ENCODE results near the gene RUNX1. TPM values are rescaled to one million over a fixed set of nuclear protein-coding genes. Genes with fewer than 3 reads are reported as not detected.

RUNX1 gene
- total and polyA plus RNA-seq, 2 of the 13 experiments (the other 11 are each of a cell fraction or from before 2014, with no cell fraction given), result 5.4 to 6.4 TPM

DNA sequence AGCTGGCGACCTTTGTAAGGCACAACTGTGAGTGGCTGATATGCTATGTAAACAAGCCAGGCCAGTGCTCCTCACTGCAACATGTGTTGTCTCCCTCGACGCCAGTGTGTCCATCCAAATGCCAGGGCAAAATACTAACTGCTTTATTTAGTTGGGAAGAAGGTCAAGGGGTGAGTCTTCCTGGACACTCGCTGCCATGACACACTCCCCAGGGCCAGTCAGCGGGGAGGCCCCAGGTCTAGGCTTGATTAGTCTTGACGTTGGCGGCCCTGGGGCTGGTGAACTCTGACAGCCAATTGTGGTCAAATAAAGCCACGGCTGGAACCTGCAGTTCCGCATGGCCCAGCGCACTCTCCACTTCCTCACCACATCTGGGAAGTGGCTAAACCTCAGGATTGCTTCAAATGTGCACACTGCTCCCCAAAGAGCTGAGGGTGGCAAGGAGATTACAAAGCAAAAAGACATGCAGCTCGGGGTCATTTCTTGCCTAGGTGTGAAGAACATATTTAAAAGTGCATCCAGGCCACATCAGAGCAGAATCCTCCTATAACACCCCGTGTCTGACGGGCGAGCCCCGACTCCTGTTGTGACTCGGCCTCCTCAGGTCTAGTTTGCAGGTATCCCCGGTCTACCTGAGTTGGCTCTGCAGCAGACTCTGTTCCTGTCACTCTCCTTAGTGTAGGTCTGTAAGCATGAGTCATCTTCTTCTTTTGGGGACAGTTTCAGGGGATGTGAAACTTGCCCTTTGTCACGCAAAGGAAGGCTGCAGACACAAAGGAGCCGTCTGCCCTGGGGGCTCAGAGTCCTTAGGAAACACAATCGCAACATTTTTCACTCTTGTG is 183.5 kb downstream of the RUNX1 start (continued):
- TF ChIP-seq, protein P1, sequence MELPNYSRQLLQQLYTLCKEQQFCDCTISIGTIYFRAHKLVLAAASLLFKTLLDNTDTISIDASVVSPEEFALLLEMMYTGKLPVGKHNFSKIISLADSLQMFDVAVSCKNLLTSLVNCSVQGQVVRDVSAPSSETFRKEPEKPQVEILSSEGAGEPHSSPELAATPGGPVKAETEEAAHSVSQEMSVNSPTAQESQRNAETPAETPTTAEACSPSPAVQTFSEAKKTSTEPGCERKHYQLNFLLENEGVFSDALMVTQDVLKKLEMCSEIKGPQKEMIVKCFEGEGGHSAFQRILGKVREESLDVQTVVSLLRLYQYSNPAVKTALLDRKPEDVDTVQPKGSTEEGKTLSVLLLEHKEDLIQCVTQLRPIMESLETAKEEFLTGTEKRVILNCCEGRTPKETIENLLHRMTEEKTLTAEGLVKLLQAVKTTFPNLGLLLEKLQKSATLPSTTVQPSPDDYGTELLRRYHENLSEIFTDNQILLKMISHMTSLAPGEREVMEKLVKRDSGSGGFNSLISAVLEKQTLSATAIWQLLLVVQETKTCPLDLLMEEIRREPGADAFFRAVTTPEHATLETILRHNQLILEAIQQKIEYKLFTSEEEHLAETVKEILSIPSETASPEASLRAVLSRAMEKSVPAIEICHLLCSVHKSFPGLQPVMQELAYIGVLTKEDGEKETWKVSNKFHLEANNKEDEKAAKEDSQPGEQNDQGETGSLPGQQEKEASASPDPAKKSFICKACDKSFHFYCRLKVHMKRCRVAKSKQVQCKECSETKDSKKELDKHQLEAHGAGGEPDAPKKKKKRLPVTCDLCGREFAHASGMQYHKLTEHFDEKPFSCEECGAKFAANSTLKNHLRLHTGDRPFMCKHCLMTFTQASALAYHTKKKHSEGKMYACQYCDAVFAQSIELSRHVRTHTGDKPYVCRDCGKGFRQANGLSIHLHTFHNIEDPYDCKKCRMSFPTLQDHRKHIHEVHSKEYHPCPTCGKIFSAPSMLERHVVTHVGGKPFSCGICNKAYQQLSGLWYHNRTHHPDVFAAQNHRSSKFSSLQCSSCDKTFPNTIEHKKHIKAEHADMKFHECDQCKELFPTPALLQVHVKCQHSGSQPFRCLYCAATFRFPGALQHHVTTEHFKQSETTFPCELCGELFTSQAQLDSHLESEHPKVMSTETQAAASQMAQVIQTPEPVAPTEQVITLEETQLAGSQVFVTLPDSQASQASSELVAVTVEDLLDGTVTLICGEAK (IDR thresholded peaks at IDR 0.05), result no peak
- TF ChIP-seq, protein P1 (CRISPR knock-in tag; IDR thresholded peaks at IDR 0.05), result peak; percentile 63; the same call in 1 of the 2 replicates
- TF ChIP-seq ZNF768 (CRISPR knock-in tag; IDR thresholded peaks at IDR 0.05) (no peak; the same call in 1 of the 2 replicates), EP300 (IDR thresholded peaks at IDR 0.05; ENCODE audit: low read depth in 2 of 2, low read length in 2 of 2) (peak in 1 of 2 experiments; percentile 53; a peak in 2 of 4 replicates), EP300 (CRISPR knock-in tag; IDR thresholded peaks at IDR 0.05; ENCODE audit: borderline replicate concordance) (0 out of 2 replicates have a peak, but pooled peaks have one; percentile 40)
- TF ChIP-seq, protein P2, sequence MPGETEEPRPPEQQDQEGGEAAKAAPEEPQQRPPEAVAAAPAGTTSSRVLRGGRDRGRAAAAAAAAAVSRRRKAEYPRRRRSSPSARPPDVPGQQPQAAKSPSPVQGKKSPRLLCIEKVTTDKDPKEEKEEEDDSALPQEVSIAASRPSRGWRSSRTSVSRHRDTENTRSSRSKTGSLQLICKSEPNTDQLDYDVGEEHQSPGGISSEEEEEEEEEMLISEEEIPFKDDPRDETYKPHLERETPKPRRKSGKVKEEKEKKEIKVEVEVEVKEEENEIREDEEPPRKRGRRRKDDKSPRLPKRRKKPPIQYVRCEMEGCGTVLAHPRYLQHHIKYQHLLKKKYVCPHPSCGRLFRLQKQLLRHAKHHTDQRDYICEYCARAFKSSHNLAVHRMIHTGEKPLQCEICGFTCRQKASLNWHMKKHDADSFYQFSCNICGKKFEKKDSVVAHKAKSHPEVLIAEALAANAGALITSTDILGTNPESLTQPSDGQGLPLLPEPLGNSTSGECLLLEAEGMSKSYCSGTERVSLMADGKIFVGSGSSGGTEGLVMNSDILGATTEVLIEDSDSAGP (CRISPR knock-in tag; IDR thresholded peaks at IDR 0.05; ENCODE audit: borderline replicate concordance), result peak; percentile 69
- TF ChIP-seq, protein P3, sequence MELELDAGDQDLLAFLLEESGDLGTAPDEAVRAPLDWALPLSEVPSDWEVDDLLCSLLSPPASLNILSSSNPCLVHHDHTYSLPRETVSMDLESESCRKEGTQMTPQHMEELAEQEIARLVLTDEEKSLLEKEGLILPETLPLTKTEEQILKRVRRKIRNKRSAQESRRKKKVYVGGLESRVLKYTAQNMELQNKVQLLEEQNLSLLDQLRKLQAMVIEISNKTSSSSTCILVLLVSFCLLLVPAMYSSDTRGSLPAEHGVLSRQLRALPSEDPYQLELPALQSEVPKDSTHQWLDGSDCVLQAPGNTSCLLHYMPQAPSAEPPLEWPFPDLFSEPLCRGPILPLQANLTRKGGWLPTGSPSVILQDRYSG (CRISPR knock-in tag; IDR thresholded peaks at IDR 0.05), result no peak

All from HepG2 (cell line).